ENCODE results near the gene BMF.
"Not testable (repeated sequence)": the region's sequence is repeated elsewhere in the genome, so short reads cannot be mapped to it uniquely, and the experiment has no call there.

The BMF gene

DNA sequence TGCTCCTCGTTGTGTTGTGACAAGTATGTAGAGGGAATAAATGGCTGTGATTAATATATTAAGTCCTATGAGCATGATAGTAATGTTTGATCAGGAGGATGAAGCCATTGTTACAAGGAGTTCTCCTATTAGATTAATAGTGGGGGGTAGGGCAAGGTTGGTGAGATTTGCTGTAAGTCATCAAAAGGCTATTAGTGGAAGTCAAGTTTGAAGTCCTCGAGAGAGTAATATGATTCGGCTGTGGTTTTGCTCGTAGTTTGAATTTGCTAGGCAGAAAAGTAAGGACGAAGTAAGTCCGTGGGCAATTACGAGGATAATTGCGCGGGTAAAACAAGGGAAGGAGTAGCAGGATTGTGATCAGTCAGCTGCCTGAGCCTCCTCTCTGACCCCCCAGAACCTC lies 26.2 kb upstream of the BMF start:
- no peak for DNase-seq (ENCODE audit: low read depth)
- no peak overlapping the region for H3K4me3 ChIP-seq (ENCODE audit: low read depth, low read length)
- TF ChIP-seq, protein P1, sequence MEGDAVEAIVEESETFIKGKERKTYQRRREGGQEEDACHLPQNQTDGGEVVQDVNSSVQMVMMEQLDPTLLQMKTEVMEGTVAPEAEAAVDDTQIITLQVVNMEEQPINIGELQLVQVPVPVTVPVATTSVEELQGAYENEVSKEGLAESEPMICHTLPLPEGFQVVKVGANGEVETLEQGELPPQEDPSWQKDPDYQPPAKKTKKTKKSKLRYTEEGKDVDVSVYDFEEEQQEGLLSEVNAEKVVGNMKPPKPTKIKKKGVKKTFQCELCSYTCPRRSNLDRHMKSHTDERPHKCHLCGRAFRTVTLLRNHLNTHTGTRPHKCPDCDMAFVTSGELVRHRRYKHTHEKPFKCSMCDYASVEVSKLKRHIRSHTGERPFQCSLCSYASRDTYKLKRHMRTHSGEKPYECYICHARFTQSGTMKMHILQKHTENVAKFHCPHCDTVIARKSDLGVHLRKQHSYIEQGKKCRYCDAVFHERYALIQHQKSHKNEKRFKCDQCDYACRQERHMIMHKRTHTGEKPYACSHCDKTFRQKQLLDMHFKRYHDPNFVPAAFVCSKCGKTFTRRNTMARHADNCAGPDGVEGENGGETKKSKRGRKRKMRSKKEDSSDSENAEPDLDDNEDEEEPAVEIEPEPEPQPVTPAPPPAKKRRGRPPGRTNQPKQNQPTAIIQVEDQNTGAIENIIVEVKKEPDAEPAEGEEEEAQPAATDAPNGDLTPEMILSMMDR (IDR thresholded peaks at IDR 0.05; ENCODE audit: control insufficient read depth, extremely low read depth, insufficient read depth): no peak

DNA sequence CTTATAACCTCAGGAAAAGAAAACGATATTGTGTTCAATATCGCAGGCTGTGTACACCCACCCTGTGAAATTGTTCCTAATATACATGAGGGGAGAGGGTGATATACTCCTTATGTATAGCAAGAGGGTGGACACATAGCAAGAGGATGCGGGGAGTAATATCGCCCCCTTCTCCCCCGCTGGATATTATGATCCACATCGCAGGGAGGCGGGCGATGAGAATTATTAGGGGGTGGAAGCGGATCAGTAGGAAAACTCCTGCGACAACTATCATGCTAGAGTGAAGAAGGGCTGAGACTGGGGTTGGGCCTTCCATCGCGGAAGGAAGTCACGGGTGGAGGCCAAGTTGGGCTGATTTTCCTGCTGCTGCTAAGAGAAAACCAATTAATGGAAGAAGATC lies 24.9 kb upstream of the BMF start:
- TF ChIP-seq, protein P1 (IDR thresholded peaks at IDR 0.05; ENCODE audit: control insufficient read depth, extremely low read depth, insufficient read depth): no peak
- DNase-seq (ENCODE audit: low read depth): no peak
- no peak overlapping the region for H3K4me3 ChIP-seq (ENCODE audit: low read depth, low read length)

GRCh38 chr15:40130799-40131502 lies 22.3 kb upstream of the BMF start:
- no peak overlapping the region for H3K4me3 ChIP-seq (ENCODE audit: low read depth, low read length)
- DNase-seq (ENCODE audit: low read depth): no peak
- TF ChIP-seq, protein P1 (IDR thresholded peaks at IDR 0.05; ENCODE audit: control insufficient read depth, extremely low read depth, insufficient read depth): no peak

DNA sequence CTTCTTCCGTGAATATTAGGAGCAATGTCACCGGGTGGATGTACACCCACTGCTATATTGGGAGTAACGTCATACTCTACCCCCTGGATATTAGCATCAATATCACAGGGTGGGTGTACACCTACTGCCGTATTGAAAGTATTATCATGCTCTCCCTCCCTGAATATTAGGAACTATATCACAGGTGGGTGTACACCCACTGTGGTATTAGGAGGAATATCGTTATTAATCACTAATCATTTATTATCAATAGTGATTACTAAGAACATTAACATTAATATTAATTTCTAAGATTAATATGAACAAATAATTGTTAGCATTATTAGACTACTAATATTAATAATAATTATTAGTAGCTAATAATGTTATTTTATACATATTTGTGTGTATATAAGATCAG lies 21.4 kb upstream of the BMF start:
- H3K4me3 ChIP-seq (ENCODE audit: low read depth, low read length): no peak overlapping the region
- TF ChIP-seq, protein P1 (IDR thresholded peaks at IDR 0.05; ENCODE audit: control insufficient read depth, extremely low read depth, insufficient read depth): no peak
- DNase-seq (ENCODE audit: low read depth): no peak

- H3K4me3 ChIP-seq (ENCODE audit: low read depth, low read length): no peak overlapping the region
- TF ChIP-seq, protein P1 (IDR thresholded peaks at IDR 0.05; ENCODE audit: control insufficient read depth, extremely low read depth, insufficient read depth): no peak
Observed at GRCh38 chr15:40128766-40129660, 20.3 kb upstream of the BMF start.

DNA sequence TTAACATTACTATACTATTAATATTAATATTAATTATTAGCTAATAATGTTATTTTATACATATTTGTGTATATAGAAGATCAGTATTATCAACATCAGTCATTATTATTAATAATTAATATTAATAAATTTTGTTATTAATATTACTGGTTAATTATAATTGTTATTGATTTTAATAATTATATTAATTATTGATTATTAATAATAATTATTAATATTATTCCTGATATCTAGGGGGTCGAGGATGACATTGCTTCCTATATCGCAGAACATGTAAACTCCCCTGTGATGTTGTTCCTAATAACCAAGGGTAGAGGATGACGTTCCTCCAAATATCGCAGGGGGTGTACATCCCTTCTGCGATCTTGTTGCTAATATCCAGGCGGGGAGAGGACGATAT lies 17.3 kb upstream of the BMF start:
- H3K4me3 ChIP-seq (ENCODE audit: low read depth, low read length): no peak overlapping the region
- TF ChIP-seq, protein P1 (IDR thresholded peaks at IDR 0.05; ENCODE audit: control insufficient read depth, extremely low read depth, insufficient read depth): no peak
- DNase-seq (ENCODE audit: low read depth): no peak

More at GRCh38 chr15:40128766-40129660, 20.3 kb upstream of the BMF start:
- DNase-seq (ENCODE audit: low read depth): no peak

DNA sequence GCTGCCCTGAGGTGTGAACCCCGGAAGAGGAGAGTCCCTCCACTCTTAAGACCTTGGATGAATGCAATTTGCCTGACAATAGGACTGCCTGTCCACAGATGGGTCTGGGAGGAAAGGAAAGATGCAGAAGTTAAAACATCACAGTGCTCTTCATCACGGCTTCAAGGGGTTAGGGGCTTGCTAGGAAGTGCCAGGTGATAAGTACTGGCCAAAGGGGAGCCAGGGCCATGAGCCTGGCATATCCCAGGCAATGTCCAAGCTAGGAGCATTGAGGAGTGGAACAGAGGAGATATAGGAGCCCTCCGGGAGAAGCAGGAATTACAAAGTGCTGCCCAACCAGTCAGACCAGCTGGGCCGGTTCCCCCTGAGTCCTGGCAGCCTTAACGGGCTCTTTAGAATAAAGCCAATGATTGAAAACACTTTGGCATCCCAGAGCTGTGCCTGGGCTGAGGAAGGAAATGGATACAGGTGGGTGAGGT lies 16.2 kb upstream of the BMF start:
- not testable (repeated sequence) for DNase-seq (ENCODE audit: low read depth); H3K4me3 ChIP-seq (ENCODE audit: low read depth, low read length)

DNA sequence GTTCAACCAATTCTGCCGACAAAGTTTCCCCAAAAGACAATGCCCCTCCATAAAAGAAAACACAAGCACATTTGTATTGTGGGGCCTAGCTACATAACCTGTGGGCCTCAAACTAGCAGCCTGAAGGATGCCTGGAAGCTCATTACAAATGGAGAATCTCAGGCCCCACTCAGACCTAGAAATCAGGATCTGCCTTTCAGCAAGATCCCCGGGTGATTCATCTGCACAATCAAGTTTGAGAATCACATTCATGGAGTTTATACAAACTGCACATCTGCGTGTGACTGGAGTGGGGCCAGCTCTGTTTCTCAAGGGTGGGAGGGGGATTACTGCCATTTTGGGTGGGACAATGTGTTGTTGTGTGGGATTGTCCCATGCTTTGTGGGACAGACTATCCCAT lies 15.7 kb upstream of the BMF start:
- H3K4me3 ChIP-seq (ENCODE audit: low read depth, low read length); DNase-seq (ENCODE audit: low read depth): not testable (repeated sequence)

- not testable (repeated sequence) for H3K4me3 ChIP-seq (ENCODE audit: low read depth, low read length); DNase-seq (ENCODE audit: low read depth)
Observed at GRCh38 chr15:40123863-40124262, 15.2 kb upstream of the BMF start.

DNA sequence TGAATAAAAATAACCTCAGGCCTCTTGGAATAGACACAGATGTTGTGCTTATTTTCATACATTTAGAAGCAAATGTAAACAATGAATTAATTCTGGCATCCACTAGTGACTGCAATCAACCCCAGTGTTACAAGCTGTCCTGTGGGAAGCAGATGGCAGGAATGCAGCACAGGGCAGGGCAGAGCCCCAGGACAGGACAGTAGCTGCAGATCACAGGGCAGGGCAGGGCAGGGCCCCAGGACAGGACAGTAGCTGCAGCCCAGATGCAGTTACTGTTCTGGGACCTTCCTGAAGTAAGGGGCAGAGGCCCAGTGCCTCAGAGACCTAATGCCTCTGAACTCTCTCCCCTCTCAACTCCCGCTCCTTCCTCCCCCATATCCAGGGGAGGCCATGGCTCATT lies 14.3 kb upstream of the BMF start:
- not testable (repeated sequence) for H3K4me3 ChIP-seq (ENCODE audit: low read depth, low read length); DNase-seq (ENCODE audit: low read depth)
